Measurements from ENCODE around the gene TAP1. TPM values are rescaled to one million over a fixed set of nuclear protein-coding genes. Genes with fewer than 3 reads are reported as not detected.

The TAP1 gene
- total and polyA plus RNA-seq, 2 of the 4 experiments (the other 2 are of a cell fraction) = 20.1 to 27.6 TPM

DNA sequence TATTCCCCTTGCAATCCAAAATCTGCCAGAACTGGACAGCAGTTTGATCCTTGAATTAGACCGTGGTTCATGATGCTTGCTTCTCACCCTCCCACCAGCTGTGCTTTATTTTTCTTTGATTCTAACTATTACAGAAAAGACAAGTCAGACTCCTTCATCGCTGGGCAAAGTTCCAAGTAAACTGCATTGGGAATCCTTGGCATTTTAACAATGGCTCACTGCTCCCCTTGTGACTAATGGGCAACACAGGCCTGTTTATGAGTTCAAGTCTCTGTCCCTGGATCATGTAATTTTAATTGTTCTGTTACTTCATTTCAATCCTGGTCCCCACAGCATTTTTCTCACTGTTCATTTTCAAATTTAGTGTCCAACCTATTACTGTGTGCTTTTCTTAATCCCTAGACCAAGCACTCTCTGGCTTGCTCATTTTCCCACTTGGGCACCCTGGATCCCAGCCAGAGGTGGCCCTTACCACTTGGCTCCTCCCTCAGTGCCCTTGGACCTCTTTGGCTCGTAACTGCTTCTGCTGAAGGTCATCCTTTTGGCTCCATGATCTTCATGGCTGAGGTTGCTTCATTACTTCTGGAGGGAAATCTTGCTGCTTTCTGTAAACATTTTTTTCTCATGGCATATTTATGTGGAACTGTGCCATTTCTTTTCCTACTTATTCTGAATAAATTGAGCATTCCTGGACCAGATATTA, 33.3 kb upstream of the TAP1 start:
- peak overlapping the region; percentile 54 for H3K4ac ChIP-seq (ENCODE audit: low read depth, low read length)
- peak overlapping the region; percentile 78 for H4K91ac ChIP-seq (ENCODE audit: insufficient read depth, low read depth, low read length)
- no peaks in the 10 kb centered on the region for H3K79me1 ChIP-seq (ENCODE audit: low read depth in 1 of 2, low read length in 2 of 2)
- H3K36me3 ChIP-seq (ENCODE audit: control insufficient read depth, insufficient read depth, low read length) = no peaks in the 10 kb centered on the region
- peak overlapping the region in 1 of 2 experiments; percentile 25; a peak in 1 of 4 replicates for H4K8ac ChIP-seq (ENCODE audit: low read depth in 2 of 2, low read length in 2 of 2)
- H3K23ac ChIP-seq (ENCODE audit: low read depth, low read length) = peak overlapping the region; percentile 80
- peak overlapping the region; percentile 19; the same call in 1 of the 2 replicates for H3K9ac ChIP-seq (ENCODE audit: low read depth, low read length)
- H2BK15ac ChIP-seq (ENCODE audit: low read depth, low read length) = peak overlapping the region; percentile 47; the same call in 1 of the 3 replicates
- H4K20me1 ChIP-seq (ENCODE audit: insufficient read depth, low read length) = no peaks in the 10 kb centered on the region
- H2AK5ac ChIP-seq (ENCODE audit: low read depth, low read length) = peak overlapping the region; percentile 40; the same call in 1 of the 2 replicates
- dilution Hi-C loops (cut with HindIII; ENCODE audit: low sequenced_read_pairs, unreplicated experiment) (no loop called here), in situ Hi-C loops (cut with MboI; ENCODE audit: low sequenced_read_pairs) (no loop called here), intact Hi-C loops (cut with micrococcal nuclease) (loop anchor here (5.0 kb wide), 2 partner anchors 195 to 360 kb away; no protein-coding TSS in a partner anchor)
- H3K4me3 ChIP-seq (ENCODE audit: insufficient read depth, low read depth, low read length) = no peak overlapping the region
- H3K27me3 ChIP-seq (ENCODE audit: control insufficient read depth, insufficient read depth, low read length) = no peaks in the 10 kb centered on the region
- ATAC-seq (ENCODE audit: low read depth) (peak; percentile 43), DNase-seq (peak; percentile 89)
- H2AFZ ChIP-seq (replicated peaks; ENCODE audit: low read length, poor library complexity) = peak overlapping the region; percentile 65
- H4K5ac ChIP-seq (ENCODE audit: low read depth, low read length) = 0 out of 2 replicates have a peak overlapping the region, but pooled peaks have one; percentile 37
- no peaks in the 10 kb centered on the region for H3K9me1 ChIP-seq (ENCODE audit: insufficient read depth, low read length)
- peak overlapping the region; percentile 63 for H2BK120ac ChIP-seq (ENCODE audit: low read depth, low read length)
- peak overlapping the region; percentile 51 for H3K4me2 ChIP-seq (ENCODE audit: low read depth, low read length)
- TF ChIP-seq FOS (IDR thresholded peaks at IDR 0.05; ENCODE audit: low read depth, low read length) (no peak), CHD1 (IDR thresholded peaks at IDR 0.05; ENCODE audit: low read depth, low read length) (no peak), ELK1 (IDR thresholded peaks at IDR 0.05; ENCODE audit: borderline replicate concordance, low read depth, low read length) (no peak), CTCF (conservative IDR thresholded peaks at IDR 0.05; ENCODE audit: low read depth, low read length) (no peak), RAD21 (IDR thresholded peaks at IDR 0.05; ENCODE audit: low read length) (no peak), POLR2A (IDR thresholded peaks at IDR 0.05; ENCODE audit: low read depth, low read length) (no peak), CEBPB (IDR thresholded peaks at IDR 0.05; ENCODE audit: low read depth, low read length) (no peak), RFX5 (IDR thresholded peaks at IDR 0.05; ENCODE audit: low read depth, low read length) (no peak)
- ChIA-PET CTCF (interaction anchor here (1.0 to 2.2 kb wide), 8 partner anchors 27 to 128 kb away, joined by 3 to 19 read pairs (median 6); partner anchors contain the start of genes HLA-DMA and TAP2), POLR2A (ENCODE audit: unreplicated experiment) (no interaction called here)
- peak overlapping the region; percentile 72 for H3K18ac ChIP-seq (ENCODE audit: low read depth, low read length)
- peak overlapping the region; percentile 53; the same call in 1 of the 2 replicates for H2BK20ac ChIP-seq (ENCODE audit: low read depth, low read length)
- peak overlapping the region; percentile 43 for H2BK5ac ChIP-seq (ENCODE audit: low read depth, low read length, poor library complexity, severe bottlenecking)
- H3K9me3 ChIP-seq (ENCODE audit: control insufficient read depth, insufficient read depth, low read length) = no peaks in the 10 kb centered on the region
- no CpG with 5 or more reads among the region's 3 CpGs for WGBS, 2 experiments (ENCODE audit: extremely low coverage in 2 of 2, insufficient read length in 1 of 2)
- H3K27ac ChIP-seq (ENCODE audit: insufficient read depth, low read length) = peak overlapping the region; percentile 71
- H3K14ac ChIP-seq (replicated peaks; ENCODE audit: low read depth, low read length) = peak overlapping the region; percentile 57; the same call in 1 of the 2 replicates
- BruUV-seq (replicated peaks) = no TSS peak
- H2AK9ac ChIP-seq (replicated peaks; ENCODE audit: low read depth, low read length, poor library complexity) = no peak overlapping the region
- H3K56ac ChIP-seq (ENCODE audit: extremely low read depth, insufficient read depth, low read length) = peak overlapping the region; percentile 32; the same call in 1 of the 2 replicates
- peaks cover 15% of the 10 kb centered on the region for H3K4me1 ChIP-seq (ENCODE audit: control insufficient read depth, insufficient read depth, low read length)
